T-cell (primary cell): Measurements from ENCODE around the gene IRX3. TPM values are rescaled to one million over a fixed set of nuclear protein-coding genes. Genes with fewer than 3 reads are reported as not detected.
"Not testable (repeated sequence)": the region's sequence is repeated elsewhere in the genome, so short reads cannot be mapped to it uniquely, and the experiment has no call there.

ENCODE experiments used
- ATAC-seq, 4 experiments: fragments of 200-7000 bp in 3 of 4; fragments of 150-1000 bp in 1 of 4; cut with Tn5 transposase; replicated peaks in 1 of 4; 1 replicate in 3 of 4; 2 replicates in 1 of 4; pipeline ENCODE4 v1.10.0; 2021; ENCODE audit warnings: moderate library complexity in 3 of 4, mild to moderate bottlenecking in 2 of 4, moderate number of reproducible peaks in 1 of 4
- CTCF ChIA-PET, 2 donors: fragments of 300-600 bp; sonication (Branson Sonifier 250); formaldehyde crosslinking; loops; one replicate each; lab custom pipeline; 2022; ENCODE audit warnings: antibody characterized with exemption in 2 of 2; lab: Charles Lee
- POLR2A ChIA-PET, 2 donors: fragments of 300-600 bp; sonication (Branson Sonifier 250); formaldehyde crosslinking; loops; one replicate each; lab custom pipeline; 2022; ENCODE audit warnings: antibody characterized with exemption in 2 of 2; lab: Charles Lee
- DNase-seq, 35 experiments: peaks; one replicate each; pipeline versions ENCODE4 v3.0.0 to v3.0.0-alpha.2; 2013 to 2023
- H3K27ac ChIP-seq: one replicate; pipeline ENCODE4 v1.5.1; 2013; ENCODE audit warnings: low read length
- H3K27me3 ChIP-seq, 2 experiments: replicated peaks in 1 of 2; 1 replicate in 1 of 2; 2 replicates in 1 of 2; pipeline versions ENCODE4 v1.6.1 to v1.7.0; 2013; ENCODE audit warnings: low read length in 1 of 2, mixed read lengths in 1 of 2; ENCODE audit not compliant: control insufficient read depth in 2 of 2, insufficient read depth in 2 of 2; ENCODE audit errors: extremely low read depth in 1 of 2
- H3K36me3 ChIP-seq, 2 donors: 1 replicate in 1 of 2; 2 replicates in 1 of 2; pipeline versions ENCODE4 v1.6.1 to v1.7.0; 2013; ENCODE audit warnings: low read length in 1 of 2; ENCODE audit not compliant: control insufficient read depth in 2 of 2, insufficient read depth in 1 of 2; ENCODE audit errors: extremely low read depth in 1 of 2
- H3K4me1 ChIP-seq, 2 experiments: 1 replicate in 1 of 2; 2 replicates in 1 of 2; pipeline versions ENCODE4 v1.6.1 to v1.7.0; 2013; ENCODE audit warnings: low read length in 2 of 2, mixed read lengths in 1 of 2; ENCODE audit not compliant: insufficient read depth in 2 of 2, control insufficient read depth in 1 of 2; ENCODE audit errors: extremely low read depth in 1 of 2
- H3K4me3 ChIP-seq, 2 donors: 1 replicate in 1 of 2; 2 replicates in 1 of 2; pipeline versions ENCODE4 v1.5.1 to v1.7.0; 2013; ENCODE audit warnings: mild to moderate bottlenecking in 2 of 2, low read length in 1 of 2, moderate library complexity in 1 of 2; ENCODE audit not compliant: control insufficient read depth in 1 of 2; ENCODE audit errors: extremely low read depth in 1 of 2
- H3K9me3 ChIP-seq: 2 replicates; pipeline ENCODE4 v1.7.0; 2013
- H3K27ac Mint-ChIP-seq, 2 donors: one replicate each; pipeline ENCODE4 v1.8.0; 2020 to 2021; ENCODE audit warnings: mild to moderate bottlenecking in 2 of 2, mixed read lengths in 2 of 2
- H3K27me3 Mint-ChIP-seq, 2 donors: one replicate each; pipeline ENCODE4 v1.8.0; 2021 to 2022; ENCODE audit warnings: mixed read lengths in 2 of 2
- H3K36me3 Mint-ChIP-seq: one replicate; pipeline ENCODE4 v1.8.0; 2021; ENCODE audit warnings: mixed read lengths
- H3K4me1 Mint-ChIP-seq, 3 donors: one replicate each; pipeline ENCODE4 v1.8.0; 2020 to 2022; ENCODE audit warnings: mixed read lengths in 3 of 3, mild to moderate bottlenecking in 1 of 3
- H3K4me3 Mint-ChIP-seq, 3 donors: one replicate each; pipeline ENCODE4 v1.8.0; 2020 to 2022; ENCODE audit warnings: mild to moderate bottlenecking in 3 of 3, mixed read lengths in 3 of 3, moderate library complexity in 3 of 3
- H3K9me3 Mint-ChIP-seq, 3 donors: one replicate each; pipeline ENCODE4 v1.8.0; 2020 to 2022; ENCODE audit warnings: mixed read lengths in 3 of 3
- WGBS: methylation state at CpG from one replicate; pipeline ENCODE4 v1.1.5; 2013; ENCODE audit warnings: missing lambda C conversion rate; ENCODE audit not compliant: insufficient coverage; 5-methylcytosine and 5-hydroxymethylcytosine counted together
- total RNA-seq, 35 experiments: library from RNA in 6 of 35; stranded (reverse) in 6 of 35; fragments of 120-200 nt in 1 of 35; gene quantifications; one replicate each; pipeline versions ENCODE4 v1.2.1 to v1.2.4 and lab custom pipeline; 2013 to 2026

The IRX3 gene
- total RNA-seq, 5 donors from 2014 or later (not counting 1 experiment from before 2014, with no cell fraction given): 0.19 to 0.35 TPM; not detected in 3

- H3K36me3 Mint-ChIP-seq, ATAC-seq, H3K4me1 Mint-ChIP-seq, CTCF ChIA-PET, H3K9me3 ChIP-seq, H3K4me3 ChIP-seq, H3K9me3 Mint-ChIP-seq, POLR2A ChIA-PET, H3K36me3 ChIP-seq, H3K4me3 Mint-ChIP-seq, DNase-seq, H3K27ac ChIP-seq, H3K27ac Mint-ChIP-seq, H3K4me1 ChIP-seq: not testable (repeated sequence)
- 100% methylated on average over 1 of the region's 2 CpGs for WGBS
- H3K27me3 ChIP-seq: peaks cover 0 to 34% of the 10 kb centered on the region in 2 experiments
- peaks cover 12 to 13% of the 10 kb centered on the region in 2 donors for H3K27me3 Mint-ChIP-seq
Observed at GRCh38 chr16:54247705-54248104, 38.9 kb downstream of the IRX3 start.

DNA sequence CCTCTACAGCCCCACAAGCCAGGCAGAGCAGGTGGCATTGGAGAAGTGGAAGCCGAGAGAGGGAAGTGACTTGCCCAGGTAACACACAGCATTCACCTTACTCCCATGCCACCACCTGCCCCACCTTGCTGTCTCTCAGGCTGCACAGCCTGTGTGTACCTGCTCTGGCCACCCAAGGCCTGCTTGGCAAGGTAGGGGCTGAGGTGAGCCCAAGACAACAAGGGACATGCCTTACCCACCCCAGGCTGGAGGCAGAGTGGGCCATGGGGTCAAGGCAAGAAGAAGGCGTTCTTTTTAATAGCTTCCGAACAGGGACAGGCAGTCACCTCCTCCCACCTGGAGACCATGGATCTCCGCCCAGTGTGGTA lies 40.1 kb downstream of the IRX3 start:
- ChIA-PET CTCF (no interaction called here), POLR2A (no interaction called here)
- no peaks in the 10 kb centered on the region for H3K9me3 ChIP-seq
- H3K27ac ChIP-seq: no peak overlapping the region
- Mint-ChIP-seq H3K36me3 (no peaks in the 10 kb centered on the region), H3K27me3 (peaks cover 12 to 13% of the 10 kb centered on the region in 2 donors), H3K9me3 (peaks cover 0 to 5% (median 5%) of the 10 kb centered on the region in 3 donors), H3K27ac (no peak overlapping the region), H3K4me1 (no peaks in the 10 kb centered on the region), H3K4me3 (no peak overlapping the region)
- DNase-seq (no peak), ATAC-seq (peak in 1 of 4 experiments; percentile 31)
- peaks cover 0 to 29% of the 10 kb centered on the region in 2 experiments for H3K27me3 ChIP-seq
- H3K4me3 ChIP-seq: no peak overlapping the region
- no CpG with 5 or more reads among the region's 4 CpGs for WGBS
- no peaks in the 10 kb centered on the region for H3K4me1 ChIP-seq
- no peaks in the 10 kb centered on the region for H3K36me3 ChIP-seq

GRCh38 chr16:54245788-54246453 lies 40.7 kb downstream of the IRX3 start:
- WGBS: 95% methylated on average over 1 of the region's 4 CpGs
- H3K27ac Mint-ChIP-seq: no peak overlapping the region
- Histone ChIP-seq H3K4me3 (no peak overlapping the region), H3K4me1 (no peaks in the 10 kb centered on the region), H3K9me3 (no peaks in the 10 kb centered on the region), H3K36me3 (no peaks in the 10 kb centered on the region), H3K27me3 (peaks cover 0 to 29% of the 10 kb centered on the region in 2 experiments), H3K27ac (no peak overlapping the region)
- ChIA-PET CTCF (no interaction called here), POLR2A (no interaction called here)
- no peak for ATAC-seq
- H3K4me1 Mint-ChIP-seq: no peaks in the 10 kb centered on the region
- no peak overlapping the region for H3K4me3 Mint-ChIP-seq
- peaks cover 12 to 13% of the 10 kb centered on the region in 2 donors for H3K27me3 Mint-ChIP-seq
- peaks cover 0 to 5% (median 5%) of the 10 kb centered on the region in 3 donors for H3K9me3 Mint-ChIP-seq
- H3K36me3 Mint-ChIP-seq: no peaks in the 10 kb centered on the region
- no peak for DNase-seq

DNA sequence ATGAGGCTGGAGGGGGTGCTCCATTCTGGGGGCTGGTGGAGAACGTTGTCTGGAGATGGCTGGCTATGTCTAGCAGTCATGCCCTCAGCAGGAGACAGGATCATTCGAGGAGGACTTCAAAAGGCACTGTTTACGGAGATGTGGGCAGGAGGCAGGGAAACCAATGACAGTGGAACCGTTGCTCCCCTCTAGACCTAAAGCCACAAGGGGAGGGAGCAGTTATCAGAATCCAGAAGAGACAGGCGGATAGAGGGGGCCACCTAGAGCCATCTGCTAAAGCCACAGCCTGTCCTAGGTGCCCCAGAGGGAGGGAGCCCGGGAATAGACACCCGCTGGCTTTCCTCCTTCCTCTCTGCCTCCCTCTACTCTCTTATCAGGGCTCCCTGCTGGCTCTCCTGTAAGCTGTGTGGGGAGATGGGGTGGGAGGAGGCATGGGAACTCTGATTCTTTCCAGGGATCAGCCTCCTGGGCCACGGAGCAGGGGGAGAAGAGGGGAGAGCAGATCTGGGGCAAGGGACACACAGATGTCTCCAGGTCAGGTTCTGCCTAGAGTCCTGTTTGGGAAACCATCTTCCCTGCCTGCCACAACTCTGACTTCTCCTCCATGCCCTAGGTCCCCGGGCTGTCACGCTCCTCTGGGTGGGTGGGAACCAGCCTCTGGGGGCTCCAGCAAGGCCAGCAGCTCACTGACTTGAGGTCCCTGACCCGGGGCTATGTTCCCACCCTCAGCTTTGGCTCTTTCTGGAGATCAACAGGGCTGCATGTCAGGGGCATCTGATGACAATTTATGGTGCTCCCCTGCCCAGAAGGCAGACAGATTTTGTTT lies 42.3 kb downstream of the IRX3 start:
- no peaks in the 10 kb centered on the region for H3K36me3 Mint-ChIP-seq
- H3K27ac Mint-ChIP-seq: no peak overlapping the region
- no peaks in the 10 kb centered on the region for H3K4me1 ChIP-seq
- no peaks in the 10 kb centered on the region for H3K36me3 ChIP-seq
- POLR2A ChIA-PET: no interaction called here
- H3K4me3 Mint-ChIP-seq: no peak overlapping the region
- H3K27me3 ChIP-seq: peaks cover 0 to 28% of the 10 kb centered on the region in 2 experiments
- H3K4me3 ChIP-seq: no peak overlapping the region
- CTCF ChIA-PET: no interaction called here
- DNase-seq (no peak), ATAC-seq (no peak)
- no peaks in the 10 kb centered on the region for H3K9me3 ChIP-seq
- peaks cover 0 to 5% (median 5%) of the 10 kb centered on the region in 3 donors for H3K9me3 Mint-ChIP-seq
- peaks cover 12 to 13% of the 10 kb centered on the region in 2 donors for H3K27me3 Mint-ChIP-seq
- H3K27ac ChIP-seq: no peak overlapping the region
- no peaks in the 10 kb centered on the region for H3K4me1 Mint-ChIP-seq
- 35% methylated on average over 5 of the region's 11 CpGs for WGBS

DNA sequence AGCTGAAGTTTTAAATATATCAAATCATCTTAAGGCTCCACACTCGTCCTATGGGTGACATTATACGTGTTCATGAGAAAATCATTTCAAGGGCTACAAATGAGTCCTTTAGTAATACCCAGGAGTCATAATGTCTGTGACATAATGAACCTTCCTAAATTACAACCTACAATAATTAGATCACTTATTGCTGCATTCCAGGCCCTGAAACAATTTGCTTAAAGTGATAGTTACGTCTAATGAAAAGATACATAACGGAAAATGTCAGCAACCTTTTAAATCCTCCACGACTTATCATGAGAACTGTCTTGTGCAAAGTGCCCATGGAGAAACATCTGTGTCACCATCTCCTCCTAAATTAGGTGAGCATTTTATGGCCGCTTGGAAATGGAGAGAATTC lies 43.4 kb downstream of the IRX3 start:
- no peak for ATAC-seq
- WGBS: 93% methylated on average over 3 of the region's 6 CpGs
- peaks cover 12 to 13% of the 10 kb centered on the region in 2 donors for H3K27me3 Mint-ChIP-seq

DNA sequence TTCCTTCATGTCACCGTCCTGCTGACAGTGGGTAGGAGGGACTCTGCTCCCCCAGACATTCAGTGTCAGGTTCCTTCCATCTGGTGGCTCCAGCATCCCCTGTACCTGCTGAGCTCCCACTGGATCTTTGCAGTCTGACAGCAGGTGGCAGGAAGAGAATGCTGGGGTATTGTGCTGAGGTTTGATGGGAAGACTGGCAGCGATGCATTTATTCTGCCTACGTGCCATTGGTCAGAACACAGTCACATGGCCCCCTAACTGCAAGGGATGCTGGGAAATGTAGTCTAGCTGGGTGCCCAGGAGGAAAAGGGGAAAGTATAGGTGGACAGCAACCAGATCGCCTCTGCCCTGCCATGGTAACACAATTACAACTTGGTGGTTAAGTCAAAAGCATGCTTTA lies 44.4 kb downstream of the IRX3 start:
- no peak overlapping the region for H3K27ac ChIP-seq
- Mint-ChIP-seq H3K36me3 (no peaks in the 10 kb centered on the region), H3K27me3 (peaks cover 12 to 13% of the 10 kb centered on the region in 2 donors), H3K9me3 (peaks cover 0 to 5% (median 5%) of the 10 kb centered on the region in 3 donors), H3K4me1 (no peaks in the 10 kb centered on the region), H3K27ac (no peak overlapping the region), H3K4me3 (no peak overlapping the region)
- no peaks in the 10 kb centered on the region for H3K4me1 ChIP-seq
- H3K9me3 ChIP-seq: no peaks in the 10 kb centered on the region
- CTCF ChIA-PET: no interaction called here
- POLR2A ChIA-PET: no interaction called here
- H3K27me3 ChIP-seq: peaks cover 0 to 28% of the 10 kb centered on the region in 2 experiments
- DNase-seq: no peak
- no CpG with 5 or more reads among the region's 4 CpGs for WGBS
- no peaks in the 10 kb centered on the region for H3K36me3 ChIP-seq
- no peak for ATAC-seq
- H3K4me3 ChIP-seq: no peak overlapping the region

More for the DNA sequence above, 43.4 kb downstream of the IRX3 start:
- CTCF ChIA-PET: no interaction called here
- no peak overlapping the region for H3K4me3 Mint-ChIP-seq
- Histone ChIP-seq H3K4me1 (no peaks in the 10 kb centered on the region), H3K36me3 (no peaks in the 10 kb centered on the region), H3K27me3 (peaks cover 0 to 28% of the 10 kb centered on the region in 2 experiments), H3K4me3 (no peak overlapping the region), H3K27ac (no peak overlapping the region), H3K9me3 (no peaks in the 10 kb centered on the region)
- DNase-seq: no peak
- no peaks in the 10 kb centered on the region for H3K4me1 Mint-ChIP-seq
- POLR2A ChIA-PET: no interaction called here
- H3K27ac Mint-ChIP-seq: no peak overlapping the region
- peaks cover 0 to 5% (median 5%) of the 10 kb centered on the region in 3 donors for H3K9me3 Mint-ChIP-seq
- H3K36me3 Mint-ChIP-seq: no peaks in the 10 kb centered on the region
